Measurements from ENCODE around the gene GPR155. TPM values are rescaled to one million over a fixed set of nuclear protein-coding genes. Genes with fewer than 3 reads are reported as not detected.

The GPR155 gene
- total RNA-seq, 1 donor from 2014 or later = 11.0 TPM

DNA sequence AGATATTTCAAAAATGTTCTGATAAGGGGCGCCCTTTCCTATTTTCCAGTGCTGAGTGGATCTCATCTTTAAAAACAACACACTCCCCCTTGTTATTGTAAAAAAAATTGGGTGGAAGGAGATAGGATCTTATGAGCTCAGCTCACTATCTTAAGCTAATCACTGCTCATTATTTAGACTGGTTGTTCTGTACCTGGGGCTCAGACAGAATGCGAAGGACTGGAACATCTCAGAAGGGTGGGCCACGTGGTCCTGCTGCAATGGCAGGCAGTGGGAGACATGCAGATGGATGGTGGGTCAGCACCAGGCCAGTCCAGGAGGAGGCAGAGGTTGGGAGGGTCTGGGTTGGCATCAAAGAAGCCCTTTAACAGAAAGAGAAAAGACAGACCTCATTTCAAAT lies 48.3 kb upstream of the GPR155 start:
- TF ChIP-seq CTCF (IDR thresholded peaks at IDR 0.05; ENCODE audit: insufficient read depth, low read depth, low read length) (no peak), EZH2 (IDR thresholded peaks at IDR 0.05; ENCODE audit: insufficient read depth, low read length) (no peak)

GRCh38 chr2:174529916-174530315 lies 43.1 kb upstream of the GPR155 start:
- Mint-ChIP-seq H3K9me3 (ENCODE audit: unreplicated experiment) (peaks cover 13% of the 10 kb centered on the region), H3K27ac (ENCODE audit: unreplicated experiment) (no peak overlapping the region), H3K36me3 (ENCODE audit: low read depth, unreplicated experiment) (no peaks in the 10 kb centered on the region), H3K4me3 (ENCODE audit: unreplicated experiment) (no peak overlapping the region), H3K27me3 (ENCODE audit: low read depth, unreplicated experiment) (peaks cover 1% of the 10 kb centered on the region), H3K4me1 (ENCODE audit: low read depth, unreplicated experiment) (no peaks in the 10 kb centered on the region)
- Histone ChIP-seq H3K4me2 (ENCODE audit: low read length) (no peak overlapping the region), H3K36me3 (ENCODE audit: insufficient read depth, low read length) (no peaks in the 10 kb centered on the region), H3K4me3 (ENCODE audit: insufficient read depth, low read depth, low read length) (no peak overlapping the region), H3K27ac (ENCODE audit: low read depth, low read length) (no peak overlapping the region), H2AFZ (ENCODE audit: low read depth, low read length) (no peak overlapping the region), H3K9ac (ENCODE audit: low read length) (no peak overlapping the region), H3K27me3 (ENCODE audit: insufficient read depth, low read length) (peaks cover 3% of the 10 kb centered on the region), H3K79me2 (ENCODE audit: insufficient read depth, low read length) (no peaks in the 10 kb centered on the region), H3K9me3 (ENCODE audit: insufficient read depth, low read depth, low read length) (no peaks in the 10 kb centered on the region), H3K4me1 (ENCODE audit: insufficient read depth, low read length) (no peaks in the 10 kb centered on the region), H4K20me1 (ENCODE audit: insufficient read depth, low read length) (no peaks in the 10 kb centered on the region)
- DNase-seq (ENCODE audit: low read depth) = no peak
- TF ChIP-seq CTCF (IDR thresholded peaks at IDR 0.05; ENCODE audit: insufficient read depth, low read depth, low read length) (no peak), EZH2 (IDR thresholded peaks at IDR 0.05; ENCODE audit: insufficient read depth, low read length) (no peak)
- FAIRE-seq = no peak

More for the DNA sequence above, 48.3 kb upstream of the GPR155 start:
- peaks cover 4% of the 10 kb centered on the region for H3K27me3 Mint-ChIP-seq (ENCODE audit: low read depth, unreplicated experiment)
- peaks cover 2% of the 10 kb centered on the region for H3K36me3 Mint-ChIP-seq (ENCODE audit: low read depth, unreplicated experiment)
- no peaks in the 10 kb centered on the region for H3K36me3 ChIP-seq (ENCODE audit: insufficient read depth, low read length)
- H3K27me3 ChIP-seq (ENCODE audit: insufficient read depth, low read length) = no peaks in the 10 kb centered on the region
- H3K27ac ChIP-seq (ENCODE audit: low read depth, low read length) = no peak overlapping the region
- H3K4me1 Mint-ChIP-seq (ENCODE audit: low read depth, unreplicated experiment) = peaks cover 5% of the 10 kb centered on the region
- peak overlapping the region; percentile 52 for H2AFZ ChIP-seq (ENCODE audit: low read depth, low read length)
- no peak overlapping the region for H3K4me3 ChIP-seq (ENCODE audit: insufficient read depth, low read depth, low read length)
- DNase-seq (ENCODE audit: low read depth) = no peak
- no peaks in the 10 kb centered on the region for H4K20me1 ChIP-seq (ENCODE audit: insufficient read depth, low read length)
- H3K27ac Mint-ChIP-seq (ENCODE audit: unreplicated experiment) = no peak overlapping the region
- no peak overlapping the region for H3K4me3 Mint-ChIP-seq (ENCODE audit: unreplicated experiment)
- H3K9me3 Mint-ChIP-seq (ENCODE audit: unreplicated experiment) = no peaks in the 10 kb centered on the region
- H3K79me2 ChIP-seq (ENCODE audit: insufficient read depth, low read length) = no peaks in the 10 kb centered on the region
- no peaks in the 10 kb centered on the region for H3K4me1 ChIP-seq (ENCODE audit: insufficient read depth, low read length)
- H3K9ac ChIP-seq (ENCODE audit: low read length) = no peak overlapping the region
- FAIRE-seq = no peak
- no peak overlapping the region for H3K4me2 ChIP-seq (ENCODE audit: low read length)
- no peaks in the 10 kb centered on the region for H3K9me3 ChIP-seq (ENCODE audit: insufficient read depth, low read depth, low read length)

DNA sequence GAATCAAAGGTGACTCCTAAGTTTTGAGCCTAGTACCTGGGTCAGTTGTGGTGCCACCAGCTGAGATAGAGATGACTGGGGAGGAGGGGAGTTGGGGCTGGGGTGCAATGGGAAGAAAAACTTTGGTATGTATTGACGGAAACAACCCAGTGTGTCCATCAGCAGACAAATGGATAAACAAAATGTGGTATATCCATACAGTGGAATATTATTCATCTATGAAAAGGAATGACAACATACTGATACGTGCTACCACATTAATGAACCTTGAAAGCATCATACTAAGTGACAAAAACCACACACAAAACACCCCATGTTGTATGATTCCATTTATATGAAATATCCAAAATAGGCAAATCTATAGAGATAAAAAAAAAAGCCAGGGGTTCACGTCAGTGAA lies 41.1 kb upstream of the GPR155 start:
- peaks cover 3% of the 10 kb centered on the region for H3K27me3 ChIP-seq (ENCODE audit: insufficient read depth, low read length)
- H3K9me3 ChIP-seq (ENCODE audit: insufficient read depth, low read depth, low read length) = no peaks in the 10 kb centered on the region
- H3K4me1 ChIP-seq (ENCODE audit: insufficient read depth, low read length) = no peaks in the 10 kb centered on the region
- DNase-seq (ENCODE audit: low read depth) (no peak), FAIRE-seq (no peak)
- TF ChIP-seq CTCF (IDR thresholded peaks at IDR 0.05; ENCODE audit: insufficient read depth, low read depth, low read length) = no peak
- no peak for TF ChIP-seq EZH2 (IDR thresholded peaks at IDR 0.05; ENCODE audit: insufficient read depth, low read length)
- H2AFZ ChIP-seq (ENCODE audit: low read depth, low read length) = no peak overlapping the region
- H3K36me3 Mint-ChIP-seq (ENCODE audit: low read depth, unreplicated experiment) = no peaks in the 10 kb centered on the region
- no peak overlapping the region for H3K27ac ChIP-seq (ENCODE audit: low read depth, low read length)
- H4K20me1 ChIP-seq (ENCODE audit: insufficient read depth, low read length) = no peaks in the 10 kb centered on the region
- H3K27ac Mint-ChIP-seq (ENCODE audit: unreplicated experiment) = no peak overlapping the region
- H3K79me2 ChIP-seq (ENCODE audit: insufficient read depth, low read length) = no peaks in the 10 kb centered on the region
- no peak overlapping the region for H3K4me3 ChIP-seq (ENCODE audit: insufficient read depth, low read depth, low read length)
- no peaks in the 10 kb centered on the region for H3K36me3 ChIP-seq (ENCODE audit: insufficient read depth, low read length)
- H3K4me2 ChIP-seq (ENCODE audit: low read length) = no peak overlapping the region
- peaks cover 13% of the 10 kb centered on the region for H3K9me3 Mint-ChIP-seq (ENCODE audit: unreplicated experiment)
- no peaks in the 10 kb centered on the region for H3K4me1 Mint-ChIP-seq (ENCODE audit: low read depth, unreplicated experiment)
- H3K4me3 Mint-ChIP-seq (ENCODE audit: unreplicated experiment) = no peak overlapping the region
- H3K9ac ChIP-seq (ENCODE audit: low read length) = no peak overlapping the region
- H3K27me3 Mint-ChIP-seq (ENCODE audit: low read depth, unreplicated experiment) = no peaks in the 10 kb centered on the region

Data from astrocyte (in vitro differentiated cells and primary cell).